ENCODE measurements around the gene ZNF827.

Gene ZNF827, protein sequence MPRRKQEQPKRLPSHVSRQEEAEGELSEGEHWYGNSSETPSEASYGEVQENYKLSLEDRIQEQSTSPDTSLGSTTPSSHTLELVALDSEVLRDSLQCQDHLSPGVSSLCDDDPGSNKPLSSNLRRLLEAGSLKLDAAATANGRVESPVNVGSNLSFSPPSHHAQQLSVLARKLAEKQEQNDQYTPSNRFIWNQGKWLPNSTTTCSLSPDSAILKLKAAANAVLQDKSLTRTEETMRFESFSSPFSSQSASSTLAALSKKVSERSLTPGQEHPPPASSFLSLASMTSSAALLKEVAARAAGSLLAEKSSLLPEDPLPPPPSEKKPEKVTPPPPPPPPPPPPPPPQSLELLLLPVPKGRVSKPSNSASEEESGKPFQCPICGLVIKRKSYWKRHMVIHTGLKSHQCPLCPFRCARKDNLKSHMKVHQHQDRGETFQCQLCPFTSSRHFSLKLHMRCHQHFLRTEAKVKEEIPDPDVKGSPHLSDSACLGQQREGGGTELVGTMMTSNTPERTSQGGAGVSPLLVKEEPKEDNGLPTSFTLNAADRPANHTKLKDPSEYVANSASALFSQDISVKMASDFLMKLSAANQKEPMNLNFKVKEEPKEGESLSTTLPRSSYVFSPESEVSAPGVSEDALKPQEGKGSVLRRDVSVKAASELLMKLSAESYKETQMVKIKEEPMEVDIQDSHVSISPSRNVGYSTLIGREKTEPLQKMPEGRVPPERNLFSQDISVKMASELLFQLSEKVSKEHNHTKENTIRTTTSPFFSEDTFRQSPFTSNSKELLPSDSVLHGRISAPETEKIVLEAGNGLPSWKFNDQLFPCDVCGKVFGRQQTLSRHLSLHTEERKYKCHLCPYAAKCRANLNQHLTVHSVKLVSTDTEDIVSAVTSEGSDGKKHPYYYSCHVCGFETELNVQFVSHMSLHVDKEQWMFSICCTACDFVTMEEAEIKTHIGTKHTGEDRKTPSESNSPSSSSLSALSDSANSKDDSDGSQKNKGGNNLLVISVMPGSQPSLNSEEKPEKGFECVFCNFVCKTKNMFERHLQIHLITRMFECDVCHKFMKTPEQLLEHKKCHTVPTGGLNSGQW

DNA sequence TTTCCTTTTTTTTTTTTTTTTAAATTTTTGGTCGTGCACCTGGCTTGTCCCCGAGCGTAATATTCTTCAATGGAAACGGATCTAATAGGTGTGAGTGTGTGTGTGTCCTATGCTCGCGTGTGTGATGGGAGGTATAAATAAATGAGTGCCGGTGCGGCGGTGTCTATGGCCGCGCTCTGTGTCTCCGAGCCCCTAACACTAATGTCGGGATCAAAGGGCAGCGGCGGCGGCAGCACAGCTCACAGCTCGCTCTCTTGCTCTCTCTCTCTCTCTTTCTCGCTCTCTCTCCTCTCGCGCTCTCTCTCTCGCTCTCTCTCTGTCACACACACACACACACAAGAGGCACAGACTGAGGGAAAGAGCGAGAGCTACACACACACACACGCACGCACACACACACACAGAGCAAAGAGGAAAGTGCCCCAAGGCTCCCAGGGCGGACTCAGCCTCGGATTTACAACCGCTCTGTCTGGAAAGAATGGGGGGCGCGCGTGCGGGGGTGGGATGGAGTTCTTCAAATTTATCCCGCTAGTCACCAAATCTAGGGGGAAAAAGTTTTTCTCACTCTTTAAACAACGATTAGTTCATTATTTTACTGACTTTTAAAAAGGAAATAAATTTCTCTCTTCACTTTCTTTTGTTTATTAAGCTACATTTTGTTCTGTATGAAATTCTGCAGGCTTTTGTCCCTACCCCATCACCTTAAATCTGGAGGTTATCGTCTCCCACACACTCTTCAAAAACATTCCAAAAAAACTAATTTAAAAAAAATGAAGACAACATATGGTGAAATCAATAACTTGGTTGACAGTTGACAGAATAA lies at the start of gene ZNF827:
TSS of gene ZNF827 (minus strand) at position 206 of the 823 bp plus-strand sequence. CDS start 416 bp downstream, outside the sequence.
- peak in 52 of 56 donors; percentile 3 to 70 (median 34) for DNase-seq

DNA sequence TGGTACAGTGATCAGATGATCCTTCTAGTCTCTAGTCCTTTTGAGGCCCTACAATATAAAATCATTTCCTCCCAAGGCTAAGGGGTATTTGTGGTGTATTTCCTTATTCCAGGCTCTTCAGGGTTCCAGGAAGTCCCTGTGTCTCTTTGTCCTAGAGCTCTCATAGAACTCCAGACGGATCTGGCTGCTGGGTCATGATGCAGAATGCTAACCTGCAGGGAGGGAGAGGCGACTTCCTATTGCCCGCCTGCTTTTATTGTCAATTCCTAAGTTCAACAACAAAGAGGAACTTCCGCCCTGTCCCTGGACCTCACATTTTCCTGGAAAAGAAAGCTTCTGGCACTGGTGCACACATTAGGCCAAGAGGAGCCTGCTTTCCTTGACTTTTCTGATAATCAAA lies 45.9 kb upstream of the ZNF827 start:
- DNase-seq, result no peak

DNA sequence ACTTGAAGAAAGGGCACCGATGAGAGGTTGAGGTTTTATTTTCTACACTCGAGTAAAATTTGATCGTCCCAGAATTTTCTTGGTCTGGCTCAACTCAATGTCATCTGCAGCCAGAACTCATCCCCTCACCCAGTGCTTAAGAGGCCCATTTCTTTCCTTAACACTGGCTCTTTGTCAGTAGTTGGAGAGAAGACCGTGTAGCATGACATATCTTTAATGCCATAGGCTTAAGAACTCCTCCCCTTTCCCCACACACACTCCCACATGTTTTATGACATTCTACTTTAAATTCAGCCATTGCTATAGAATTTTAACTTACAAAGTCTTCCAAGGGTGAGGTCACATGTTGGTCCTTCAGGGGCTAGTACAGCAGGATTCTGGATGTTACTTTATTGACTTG lies 44.2 kb upstream of the ZNF827 start:
- DNase-seq, result no peak

DNA sequence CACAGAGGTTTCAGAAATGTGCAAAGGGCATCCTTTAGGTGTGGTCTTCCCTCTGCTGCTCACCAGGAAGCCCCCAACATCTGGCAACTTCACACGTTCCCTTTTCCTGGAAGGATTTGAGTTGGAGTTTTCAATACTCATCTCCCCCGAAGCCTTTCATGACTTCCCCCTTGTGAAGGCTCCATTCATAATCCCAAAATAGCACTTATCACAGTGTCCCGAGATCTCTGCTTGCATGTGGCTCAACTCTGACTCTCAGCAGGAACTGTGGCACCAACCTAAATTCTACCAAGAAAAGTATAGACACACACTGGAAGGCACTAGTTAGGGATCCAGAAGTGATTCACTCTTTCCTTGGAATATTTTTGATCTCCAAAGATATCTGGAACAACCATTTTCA lies 40.5 kb upstream of the ZNF827 start:
- DNase-seq, result no peak

DNA sequence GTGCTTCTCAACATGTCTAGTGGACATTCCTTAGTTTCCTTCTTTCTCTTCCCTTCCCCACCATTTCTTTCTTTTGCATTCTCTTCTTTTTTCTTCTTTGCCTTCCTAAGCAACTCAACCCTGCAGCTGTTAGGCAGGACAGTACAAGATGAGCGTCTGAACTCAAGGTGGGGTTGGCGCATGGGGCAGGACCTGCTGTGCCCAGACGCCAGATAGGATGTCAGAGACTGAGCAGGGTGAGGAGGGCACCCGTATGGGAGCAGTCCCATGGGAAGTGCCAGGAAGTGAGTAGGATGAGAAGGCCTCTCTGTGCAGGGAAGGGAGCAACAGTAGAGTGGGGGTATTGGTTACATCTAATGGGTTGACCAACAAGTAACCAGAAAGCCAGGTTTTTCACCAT lies 38.1 kb upstream of the ZNF827 start:
- no peak for DNase-seq

DNA sequence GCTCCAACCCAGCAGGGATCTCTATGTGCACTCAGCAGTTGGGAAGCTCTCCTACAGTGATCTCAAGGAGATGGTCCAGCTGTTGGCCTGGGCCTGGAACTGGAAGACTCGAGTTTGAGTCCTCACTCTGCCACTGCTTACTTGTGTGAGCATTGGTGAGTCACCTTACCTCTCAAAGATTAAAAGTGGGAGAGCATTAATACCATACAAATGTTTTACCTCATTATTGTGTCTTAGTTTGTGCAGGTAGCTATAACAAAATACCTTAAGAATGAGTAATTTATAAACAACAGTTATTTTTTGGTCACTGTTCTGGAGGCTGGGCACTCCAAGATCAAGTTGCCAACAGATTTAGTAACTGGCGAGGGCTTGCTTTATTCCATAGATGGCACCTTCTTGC lies 21.4 kb upstream of the ZNF827 start:
- no peak for DNase-seq

DNA sequence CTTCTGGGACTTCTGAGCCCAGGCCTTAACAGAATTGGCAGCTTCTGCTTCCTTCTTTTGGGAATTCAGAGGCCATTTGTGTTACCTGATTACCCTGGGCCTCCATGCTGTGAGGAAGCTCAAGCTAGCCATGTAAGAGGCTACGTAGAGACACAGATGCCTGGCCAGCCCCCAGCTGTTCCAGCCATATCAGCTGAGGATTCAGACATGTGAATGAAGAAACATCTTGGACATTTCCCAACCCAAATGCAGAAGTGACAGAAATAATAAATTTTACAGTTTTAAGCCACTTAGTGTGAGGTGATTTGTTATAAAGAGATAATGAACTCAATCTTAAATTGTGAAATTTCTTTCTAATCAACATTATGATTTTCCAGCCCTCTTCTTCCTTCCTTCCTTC lies 18.7 kb upstream of the ZNF827 start:
- DNase-seq, result no peak

DNA sequence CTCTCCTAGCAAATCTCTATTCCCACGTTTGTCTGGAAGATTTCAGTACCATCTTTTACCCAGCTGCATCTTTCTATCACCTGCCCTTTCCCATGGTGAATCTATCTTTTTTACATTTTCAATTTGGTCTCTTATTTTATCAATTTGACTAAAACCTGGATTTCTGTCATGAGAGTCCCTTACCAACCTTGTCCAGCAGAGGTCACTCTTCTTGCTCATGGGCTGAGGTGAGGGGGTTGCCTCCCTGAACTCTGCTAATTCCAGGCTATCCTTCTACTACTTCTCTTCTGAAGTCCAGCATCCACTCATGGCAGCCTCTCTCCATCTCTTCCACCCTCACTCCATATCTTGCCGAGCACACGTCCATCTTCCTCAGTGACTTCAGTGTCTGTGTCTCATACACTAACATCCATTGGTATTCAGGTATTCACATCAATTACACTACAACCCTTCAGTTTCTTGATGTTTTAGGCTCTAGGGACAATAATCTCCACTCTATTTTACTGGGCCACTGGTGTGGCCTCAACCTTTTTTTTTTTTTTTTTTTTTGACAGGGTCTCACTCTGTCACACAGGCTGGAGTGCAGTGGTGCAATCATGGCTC lies 17.8 kb upstream of the ZNF827 start:
- peak in 1 of 56 donors; percentile 8 for DNase-seq

DNA sequence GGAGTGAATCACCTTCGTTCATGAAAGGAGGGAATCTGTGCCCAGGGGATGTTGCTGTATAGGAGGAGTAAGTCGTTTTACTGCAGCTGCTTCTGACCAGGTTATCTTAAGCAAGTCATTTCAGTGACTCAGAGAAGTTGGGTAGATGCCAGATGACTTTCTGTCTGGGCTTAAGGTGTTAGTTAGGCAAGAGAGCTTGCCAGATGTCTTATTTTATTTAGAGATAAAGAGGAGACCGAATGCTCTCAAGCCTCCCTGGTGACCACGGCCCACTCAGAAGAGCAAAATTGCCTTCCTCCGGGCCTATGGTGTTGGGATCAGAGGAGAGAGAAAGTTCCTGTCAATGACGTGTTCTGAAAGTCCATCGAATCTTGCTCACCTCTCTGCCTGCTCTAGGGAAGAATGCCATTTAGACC lies 16.3 kb upstream of the ZNF827 start:
- DNase-seq, result no peak

DNA sequence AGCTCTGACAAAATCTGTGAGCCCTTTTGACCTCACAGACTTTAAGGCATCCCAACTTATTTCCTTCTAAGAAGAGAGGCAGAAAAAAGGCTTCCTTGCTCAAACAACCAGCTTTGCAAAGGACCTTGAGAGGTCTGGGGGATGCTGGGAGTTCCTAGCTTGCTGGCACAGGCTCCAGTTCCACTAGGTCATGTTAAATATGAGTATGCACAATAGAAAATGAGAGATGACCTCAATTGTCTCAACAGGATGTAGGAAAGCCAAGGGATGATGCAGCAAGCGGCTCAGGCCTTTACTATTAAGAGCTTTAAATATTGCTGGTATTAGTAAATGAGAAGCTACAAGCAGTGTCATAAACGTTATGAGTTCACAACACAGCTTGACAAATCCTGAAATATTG lies 13.3 kb upstream of the ZNF827 start:
- DNase-seq, result no peak

DNA sequence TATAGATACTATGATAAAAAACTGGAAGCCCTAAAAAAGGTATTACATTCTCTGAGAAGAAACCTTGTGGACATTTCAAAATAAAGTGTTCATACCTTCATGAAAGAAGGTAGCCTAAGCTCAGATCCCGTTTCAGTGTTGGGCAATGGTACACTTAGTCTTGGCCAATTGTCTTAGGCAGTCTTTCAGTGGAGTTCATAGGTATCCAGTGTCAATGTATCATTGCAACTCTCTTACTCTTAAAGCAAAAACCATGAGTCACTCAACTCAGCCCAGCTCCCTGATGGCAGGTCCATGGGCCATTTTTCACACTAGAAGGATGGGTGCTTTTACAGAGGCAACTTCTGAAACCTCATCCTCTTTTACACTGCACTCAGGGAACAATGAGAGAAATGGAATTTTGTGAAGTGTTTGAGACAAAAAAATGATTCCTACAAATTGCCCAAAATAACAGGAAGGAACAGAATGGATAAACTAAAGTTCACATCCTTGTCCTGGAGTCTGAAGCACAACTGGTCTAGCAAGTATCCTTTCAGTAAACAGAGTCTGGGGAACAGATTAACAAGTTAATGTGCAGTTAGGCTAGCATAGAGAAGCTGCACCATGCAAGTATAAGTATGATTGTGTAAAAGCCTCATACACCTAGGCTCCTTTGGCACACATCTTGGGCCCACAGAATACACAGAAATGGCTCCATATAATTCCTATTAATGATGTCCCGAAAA lies 7.0 kb upstream of the ZNF827 start:
- no peak for DNase-seq

DNA sequence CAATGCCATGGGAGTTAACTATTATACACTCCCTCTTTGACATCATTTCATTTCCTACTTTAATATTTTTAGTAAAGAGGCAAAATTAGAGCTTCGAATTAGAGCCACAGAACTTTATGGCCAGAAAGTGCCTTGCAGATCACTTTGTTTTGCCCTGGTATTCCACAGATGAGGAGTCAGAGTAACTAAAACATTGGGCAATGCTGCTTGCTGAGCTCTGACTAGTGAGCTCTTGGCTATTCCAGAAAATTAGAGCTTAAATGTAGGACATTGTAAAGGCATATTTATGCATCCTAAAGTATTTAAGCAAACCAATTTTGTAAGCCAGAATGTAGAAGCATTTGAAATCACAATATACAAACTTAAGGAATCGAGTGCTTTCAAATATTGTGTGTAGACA lies 6.3 kb upstream of the ZNF827 start:
- DNase-seq, result no peak

DNA sequence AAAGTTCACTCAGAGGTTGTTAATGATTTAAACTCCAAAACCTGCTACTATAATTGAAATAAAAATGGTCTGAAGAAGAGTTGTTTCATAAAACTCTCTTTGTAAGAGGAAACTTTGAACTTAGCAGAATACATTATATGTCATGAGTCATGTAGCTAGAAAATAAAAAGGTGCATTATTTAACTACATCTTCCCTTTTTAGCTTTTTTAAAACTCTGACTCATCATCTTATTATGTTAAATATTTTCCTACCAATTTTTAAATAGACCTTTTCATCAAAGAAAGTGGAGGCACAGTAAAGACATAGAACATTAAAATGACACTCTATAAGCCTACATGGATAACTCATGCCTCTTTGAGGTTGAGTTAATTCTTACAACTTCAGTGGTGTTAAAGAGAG lies 1.2 kb upstream of the ZNF827 start:
- DNase-seq, result no peak

DNA sequence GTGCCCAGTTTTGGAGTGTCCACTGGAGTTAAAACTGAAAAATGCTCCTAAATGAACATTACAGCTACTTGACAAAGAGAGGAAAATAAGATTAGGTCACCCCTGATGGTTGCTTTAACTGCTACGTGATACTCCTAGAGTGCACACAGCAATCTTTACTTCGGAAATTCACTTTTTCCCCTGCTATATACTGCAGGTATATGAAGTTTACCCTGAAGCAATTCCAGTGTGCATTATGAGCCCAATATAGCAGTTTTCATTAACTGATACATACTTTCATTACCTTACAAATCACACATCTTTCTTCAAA lies 773 bp upstream of the ZNF827 start:
- no peak for DNase-seq

DNA sequence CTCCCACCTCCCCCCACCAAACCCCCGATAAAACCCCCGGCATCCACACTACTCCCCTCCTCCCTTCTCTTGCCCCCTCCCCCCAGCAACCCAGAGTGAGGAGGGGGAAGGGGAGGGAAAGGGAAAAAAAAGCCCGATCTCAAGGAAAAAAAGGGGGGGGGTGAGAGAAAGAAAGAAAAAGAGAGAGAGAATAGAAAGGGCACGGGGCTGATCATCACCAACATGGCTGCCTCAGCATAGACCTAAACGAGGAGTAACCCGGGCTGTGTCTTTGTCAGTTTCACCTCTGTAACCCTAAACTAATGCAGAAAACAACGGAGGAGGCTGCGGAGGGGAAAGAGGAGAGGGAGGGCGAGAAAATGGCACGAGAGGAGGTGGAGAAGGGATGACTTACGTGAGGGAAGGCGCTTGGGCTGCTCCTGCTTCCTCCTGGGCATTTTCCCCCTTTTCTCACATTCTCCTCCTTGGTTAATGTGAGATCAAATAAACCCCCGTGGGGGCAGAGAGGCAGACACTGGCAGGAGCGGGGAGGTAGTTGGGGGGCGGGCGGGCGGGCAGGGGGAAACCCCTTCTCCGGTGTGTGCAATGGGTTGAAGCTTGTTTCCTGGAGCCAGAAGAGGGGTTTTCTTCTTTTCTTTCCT lies 532 bp downstream of the ZNF827 start:
- peak in 20 of 56 donors; percentile 4 to 53 (median 28) for DNase-seq

DNA sequence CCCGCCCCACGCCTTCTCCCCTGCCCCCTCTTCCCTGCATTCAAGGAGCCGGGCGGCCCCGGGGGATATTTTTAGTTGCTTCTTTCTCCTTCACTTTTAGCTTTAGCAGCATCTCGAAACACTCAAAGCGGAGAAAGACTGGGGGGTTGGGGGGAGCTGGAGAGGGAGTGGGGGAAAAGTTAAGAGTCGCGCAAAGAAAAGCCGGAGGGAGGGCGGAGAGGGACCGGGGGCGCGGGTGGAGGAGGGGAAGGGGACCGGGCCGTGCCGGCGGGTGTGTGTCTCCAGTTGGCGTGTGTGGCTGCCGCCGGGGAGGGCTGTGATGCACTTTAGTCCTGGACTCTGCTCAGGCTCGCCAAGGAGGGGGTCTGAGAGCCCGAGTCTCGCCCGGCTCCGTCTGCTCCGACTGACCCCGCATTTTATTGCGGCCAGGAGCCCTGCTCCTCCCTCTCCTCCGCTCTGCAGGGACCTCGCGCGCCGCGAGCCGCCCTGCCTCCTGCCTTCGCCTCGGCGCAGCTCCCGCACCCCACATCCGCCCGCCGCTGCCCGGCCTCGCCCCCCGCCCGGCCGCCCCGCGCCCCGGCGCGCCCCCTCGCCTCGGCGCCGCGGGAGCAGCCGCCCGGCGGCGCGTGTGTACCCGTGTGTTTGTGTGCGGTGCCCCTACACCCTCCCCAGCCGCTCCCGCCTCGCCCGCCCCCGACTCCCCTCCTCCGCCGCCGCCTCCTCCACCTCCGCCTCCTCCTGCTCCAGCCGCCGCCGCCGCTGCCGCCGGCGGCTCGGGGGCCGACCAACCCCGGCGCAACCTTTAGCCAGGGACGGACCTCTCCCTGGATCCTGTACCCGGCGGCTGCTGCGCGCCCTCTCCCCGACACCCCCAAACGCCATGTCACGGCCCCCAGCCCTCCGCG lies 1.4 kb downstream of the ZNF827 start:
- DNase-seq, result peak in 54 of 56 donors; percentile 13 to 82 (median 65)

DNA sequence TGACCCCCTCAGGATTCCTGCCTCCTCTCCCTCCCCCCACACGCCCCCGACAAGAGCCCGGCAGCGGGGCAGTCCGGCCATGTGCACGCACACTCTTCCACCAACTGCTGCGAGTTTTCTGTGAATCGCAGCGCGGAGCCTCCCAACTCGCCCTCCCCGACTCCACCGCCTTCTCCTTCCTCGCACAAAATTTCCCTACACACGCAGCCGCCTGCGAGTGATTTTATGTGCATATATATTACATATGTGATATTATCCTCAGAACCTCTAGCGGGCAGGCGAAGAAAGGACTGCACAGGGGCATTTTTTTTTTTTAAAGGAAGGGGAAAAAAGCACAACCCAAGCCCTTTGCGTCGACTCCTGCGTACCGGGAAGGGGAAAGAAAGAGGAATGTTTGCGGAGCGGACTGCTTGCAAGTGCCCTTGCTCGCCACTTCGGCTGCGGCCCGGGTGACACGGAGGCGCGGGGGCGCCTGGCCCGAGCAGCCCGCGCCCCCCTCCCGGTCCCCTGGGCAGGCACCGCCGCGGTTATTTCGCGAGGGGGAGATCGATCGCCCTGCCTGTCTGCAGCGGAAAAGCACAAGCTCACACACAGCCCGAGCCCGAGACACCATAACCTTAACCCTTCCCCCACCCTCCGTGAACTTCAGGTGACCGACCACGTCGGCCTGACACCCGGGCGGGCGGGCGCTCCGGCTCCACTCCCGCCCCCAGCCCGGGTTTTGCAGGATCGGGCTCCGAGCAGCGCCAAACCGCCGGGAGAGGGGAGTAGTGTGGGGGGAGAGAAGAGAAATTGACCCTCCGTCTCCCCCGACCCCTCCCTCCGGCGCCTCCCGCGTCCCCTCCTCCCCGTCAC lies 2.3 kb downstream of the ZNF827 start:
- DNase-seq, result peak in 53 of 56 donors; percentile 2 to 84 (median 66)
